Measurements from ENCODE around the gene CALN1. TPM values are rescaled to one million over a fixed set of nuclear protein-coding genes. Genes with fewer than 3 reads are reported as not detected.

Gene CALN1
- polyA plus RNA-seq, 1 donor from 2014 or later: 7.8 TPM

- Histone ChIP-seq H3K36me3 (ENCODE audit: insufficient read depth, low read length) (no peaks in the 10 kb centered on the region), H3K79me2 (replicated peaks; ENCODE audit: insufficient read depth, low read length) (no peaks in the 10 kb centered on the region), H4K20me1 (ENCODE audit: insufficient read depth) (no peaks in the 10 kb centered on the region), H3K9me2 (ENCODE audit: insufficient read depth, low read length) (no peaks in the 10 kb centered on the region), H3K9me3 (ENCODE audit: low read length) (peaks cover 16% of the 10 kb centered on the region), H3K27me3 (ENCODE audit: insufficient read depth, low read depth, low read length) (no peaks in the 10 kb centered on the region), H2AFZ (ENCODE audit: low read depth, low read length) (no peak overlapping the region), H3K4me3 (ENCODE audit: low read length) (no peak overlapping the region), H3K4me2 (ENCODE audit: low read length) (no peak overlapping the region), H3F3A (ENCODE audit: insufficient read depth, low read length, poor library complexity, severe bottlenecking) (no peaks in the 10 kb centered on the region), H3K9ac (ENCODE audit: low read length) (no peak overlapping the region), H3K27ac (ENCODE audit: low read length) (no peak overlapping the region)
- no peak for TF ChIP-seq MXI1 (conservative IDR thresholded peaks at IDR 0.05; ENCODE audit: poor library complexity, severe bottlenecking)
Measured at GRCh38 chr7:71784180-71784579, 628.0 kb downstream of the CALN1 start.

GRCh38 chr7:71783779-71784178 lies 628.4 kb downstream of the CALN1 start:
- H2AFZ ChIP-seq (ENCODE audit: low read depth, low read length): no peak overlapping the region
- H3K9me3 ChIP-seq (ENCODE audit: low read length): peaks cover 16% of the 10 kb centered on the region
- H3K9ac ChIP-seq (ENCODE audit: low read length): no peak overlapping the region
- H3K36me3 ChIP-seq (ENCODE audit: insufficient read depth, low read length): no peaks in the 10 kb centered on the region
- no peaks in the 10 kb centered on the region for H3K9me2 ChIP-seq (ENCODE audit: insufficient read depth, low read length)
- no peaks in the 10 kb centered on the region for H4K20me1 ChIP-seq (ENCODE audit: insufficient read depth)
- no peak for TF ChIP-seq MXI1 (conservative IDR thresholded peaks at IDR 0.05; ENCODE audit: poor library complexity, severe bottlenecking)
- no peak for TF ChIP-seq SMC3 (conservative IDR thresholded peaks at IDR 0.05; ENCODE audit: poor library complexity)
- TF ChIP-seq EZH2 (IDR thresholded peaks at IDR 0.05; ENCODE audit: borderline replicate concordance, insufficient read depth, low read length, poor library complexity, severe bottlenecking): no peak
- no peak for TF ChIP-seq RAD21 (conservative IDR thresholded peaks at IDR 0.05)
- TF ChIP-seq REST (IDR thresholded peaks at IDR 0.05; ENCODE audit: borderline replicate concordance): no peak
- no peak for TF ChIP-seq POLR2AphosphoS5 (IDR thresholded peaks at IDR 0.05)
- TF ChIP-seq EP300 (conservative IDR thresholded peaks at IDR 0.05; ENCODE audit: poor library complexity, severe bottlenecking): no peak
- TF ChIP-seq CTCF (IDR thresholded peaks at IDR 0.05; ENCODE audit: poor library complexity, severe bottlenecking): no peak
- TF ChIP-seq TAF1 (IDR thresholded peaks at IDR 0.05; ENCODE audit: low read depth): no peak
- no peak overlapping the region for H3K27ac ChIP-seq (ENCODE audit: low read length)
- no peak overlapping the region for H3K4me2 ChIP-seq (ENCODE audit: low read length)
- H3K79me2 ChIP-seq (replicated peaks; ENCODE audit: insufficient read depth, low read length): no peaks in the 10 kb centered on the region
- H3K27me3 ChIP-seq (ENCODE audit: insufficient read depth, low read depth, low read length): no peaks in the 10 kb centered on the region
- H3K4me3 ChIP-seq (ENCODE audit: low read length): no peak overlapping the region
- no peaks in the 10 kb centered on the region for H3F3A ChIP-seq (ENCODE audit: insufficient read depth, low read length, poor library complexity, severe bottlenecking)

- no peak overlapping the region for H2AFZ ChIP-seq (ENCODE audit: low read depth, low read length)
- H3F3A ChIP-seq (ENCODE audit: insufficient read depth, low read length, poor library complexity, severe bottlenecking): no peaks in the 10 kb centered on the region
- no peaks in the 10 kb centered on the region for H3K79me2 ChIP-seq (replicated peaks; ENCODE audit: insufficient read depth, low read length)
- H3K4me2 ChIP-seq (ENCODE audit: low read length): no peak overlapping the region
- H3K9ac ChIP-seq (ENCODE audit: low read length): no peak overlapping the region
- H3K27me3 ChIP-seq (ENCODE audit: insufficient read depth, low read depth, low read length): no peaks in the 10 kb centered on the region
- no peak overlapping the region for H3K27ac ChIP-seq (ENCODE audit: low read length)
- no peaks in the 10 kb centered on the region for H4K20me1 ChIP-seq (ENCODE audit: insufficient read depth)
- H3K9me3 ChIP-seq (ENCODE audit: low read length): peaks cover 6% of the 10 kb centered on the region
- H3K36me3 ChIP-seq (ENCODE audit: insufficient read depth, low read length): no peaks in the 10 kb centered on the region
- TF ChIP-seq TAF1 (IDR thresholded peaks at IDR 0.05; ENCODE audit: low read depth): no peak
- TF ChIP-seq POLR2AphosphoS5 (IDR thresholded peaks at IDR 0.05): no peak
- TF ChIP-seq EZH2 (IDR thresholded peaks at IDR 0.05; ENCODE audit: borderline replicate concordance, insufficient read depth, low read length, poor library complexity, severe bottlenecking): no peak
- no peak for TF ChIP-seq CTCF (IDR thresholded peaks at IDR 0.05; ENCODE audit: poor library complexity, severe bottlenecking)
- no peaks in the 10 kb centered on the region for H3K9me2 ChIP-seq (ENCODE audit: insufficient read depth, low read length)
- no peak overlapping the region for H3K4me3 ChIP-seq (ENCODE audit: low read length)
Measured at GRCh38 chr7:71782051-71782450, 630.1 kb downstream of the CALN1 start.

Data from neural cell (in vitro differentiated cells).